ENCODE measurements around the gene HAGHL. TPM values are rescaled to one million over a fixed set of nuclear protein-coding genes. Genes with fewer than 3 reads are reported as not detected.

HAGHL gene
- polyA plus RNA-seq, 1 donor (not counting 4 experiments of a cell fraction or from before 2014, with no cell fraction given), result 8.0 TPM

- no peaks in the 10 kb centered on the region for H3K36me3 ChIP-seq (ENCODE audit: control insufficient read depth in 2 of 2, extremely low read depth in 1 of 2, insufficient read depth in 2 of 2, low read length in 2 of 2)
- TF ChIP-seq EZH2 (IDR thresholded peaks at IDR 0.05; ENCODE audit: low read length) (no peak), CTCF (optimal IDR thresholded peaks at IDR 0.05 in 1 of 3, IDR thresholded peaks at IDR 0.05 in 1 of 3, conservative IDR thresholded peaks at IDR 0.05 in 1 of 3; ENCODE audit: extremely low read depth in 1 of 3, insufficient read depth in 2 of 3, low read length in 3 of 3) (no peak)
- H3K9me1 ChIP-seq (ENCODE audit: control insufficient read depth, extremely low read depth, insufficient read depth, low read length), result no peaks in the 10 kb centered on the region
- H4K20me1 ChIP-seq (ENCODE audit: control insufficient read depth, extremely low read depth, insufficient read depth, low read length), result no peaks in the 10 kb centered on the region
- peaks cover 23% of the 10 kb centered on the region for H3K4me1 ChIP-seq (ENCODE audit: control insufficient read depth, extremely low read depth, insufficient read depth, low read length)
- H3K27ac ChIP-seq (ENCODE audit: control insufficient read depth, insufficient read depth, low read length), result no peak overlapping the region
- no peaks in the 10 kb centered on the region for H3K9me3 ChIP-seq (ENCODE audit: control insufficient read depth, low read depth, low read length)
- dilution Hi-C loops (cut with MboI; ENCODE audit: extremely low pct_ligation_motif_present, low sequenced_read_pairs), result no loop called here
- no peak overlapping the region for H3K4me3 ChIP-seq (ENCODE audit: control insufficient read depth in 2 of 3, extremely low read depth in 1 of 3, insufficient read depth in 2 of 3, low read depth in 1 of 3, low read length in 3 of 3)
- no peak for DNase-seq (ENCODE audit: low read depth, low spot score)
- no peak overlapping the region for H3K4me2 ChIP-seq (ENCODE audit: control insufficient read depth, extremely low read depth, insufficient read depth, low read depth, low read length)
- no peaks in the 10 kb centered on the region for H3K79me2 ChIP-seq (ENCODE audit: control insufficient read depth, insufficient read depth, low read length)
- FAIRE-seq, result no peak
- peaks cover 15% of the 10 kb centered on the region for H3K27me3 ChIP-seq (ENCODE audit: control insufficient read depth, extremely low read depth, insufficient read depth, low read length)
- H2AFZ ChIP-seq (ENCODE audit: control insufficient read depth, low read length), result no peak overlapping the region
- H3K9ac ChIP-seq (ENCODE audit: control insufficient read depth, extremely low read depth, insufficient read depth, low read length), result no peak overlapping the region
These were observed 52.1 kb downstream of the HAGHL start for GRCh38 chr16:778909-779527.

Small RNA genes within 50 kb of the gene (small RNA-seq; reads per million reads assigned to genes)
- 0 reads per million in 3 experiments for gene MIR662 (ENCODE audit: insufficient read length in 3 of 3, low read depth in 3 of 3, low replicate concordance in 1 of 3)

Other genes with a start within 250 kb of the HAGHL start
- gene CAPN15, start 199.4 kb upstream of the HAGHL start, polyA plus RNA-seq, result 7.9 to 15.1 TPM (median 10.7 TPM) in 3 replicates
- not detected in 3 replicates for gene PRR35, start 166.7 kb upstream of the HAGHL start, polyA plus RNA-seq
- gene NHLRC4, start 160.1 kb upstream of the HAGHL start, polyA plus RNA-seq, result 0.09 to 0.22 TPM (median 0.10 TPM) in 3 replicates
- gene PIGQ, start 157.1 kb upstream of the HAGHL start, polyA plus RNA-seq, result 11.2 to 23.3 TPM (median 16.7 TPM) in 3 replicates
- gene RAB40C, start 137.0 kb upstream of the HAGHL start, polyA plus RNA-seq, result 4.0 to 12.3 TPM (median 4.2 TPM) in 3 replicates
- gene WFIKKN1, start 96.1 kb upstream of the HAGHL start, polyA plus RNA-seq, result 0.01 to 0.04 TPM in 2 of 3 replicates, not detected in the other
- gene METTL26, start 90.8 kb upstream of the HAGHL start, polyA plus RNA-seq, result 46.9 to 65.8 TPM (median 49.4 TPM) in 3 replicates
- gene MCRIP2, start 85.3 kb upstream of the HAGHL start, polyA plus RNA-seq, result 5.9 to 14.5 TPM (median 8.1 TPM) in 3 replicates
- gene WDR90, start 77.7 kb upstream of the HAGHL start, polyA plus RNA-seq, result 5.9 to 9.2 TPM (median 8.2 TPM) in 3 replicates
- 58.7 to 97.0 TPM (median 61.7 TPM) in 3 replicates for gene RHOT2, start 59.0 kb upstream of the HAGHL start, polyA plus RNA-seq
- 0.58 to 2.7 TPM (median 0.71 TPM) in 3 replicates for gene RHBDL1, start 51.4 kb upstream of the HAGHL start, polyA plus RNA-seq
- 124 to 153 TPM (median 144 TPM) in 3 replicates for gene STUB1, start 46.7 kb upstream of the HAGHL start, polyA plus RNA-seq
- gene JMJD8, start 42.8 kb upstream of the HAGHL start, polyA plus RNA-seq, result 17.8 to 29.7 TPM (median 20.1 TPM) in 3 replicates
- gene WDR24, start 36.7 kb upstream of the HAGHL start, polyA plus RNA-seq, result 1.2 to 2.7 TPM (median 2.1 TPM) in 3 replicates
- 0.45 to 3.0 TPM (median 0.81 TPM) in 3 replicates for gene FBXL16, start 21.3 kb upstream of the HAGHL start, polyA plus RNA-seq
- 27.1 to 171 TPM (median 42.1 TPM) in 3 replicates for gene METRN, start 12.0 kb upstream of the HAGHL start, polyA plus RNA-seq
- gene ANTKMT, start 6.0 kb upstream of the HAGHL start, polyA plus RNA-seq, result 5.6 to 13.7 TPM (median 8.2 TPM) in 3 replicates
- 2.0 to 4.1 TPM (median 2.5 TPM) in 3 replicates for gene CCDC78, start 663 bp upstream of the HAGHL start, polyA plus RNA-seq
- 20.1 to 31.8 TPM (median 24.9 TPM) in 3 replicates for gene CIAO3, start 13.9 kb downstream of the HAGHL start, polyA plus RNA-seq
- gene MSLN, start 33.6 kb downstream of the HAGHL start, polyA plus RNA-seq, result 8.5 to 12.7 TPM (median 11.7 TPM) in 3 replicates
- gene RPUSD1, start 61.3 kb downstream of the HAGHL start, polyA plus RNA-seq, result 11.9 to 30.3 TPM (median 19.3 TPM) in 3 replicates
- gene CHTF18, start 61.5 kb downstream of the HAGHL start, polyA plus RNA-seq, result 5.7 to 6.7 TPM (median 5.7 TPM) in 3 replicates
- gene GNG13, start 73.6 kb downstream of the HAGHL start, polyA plus RNA-seq, result not detected in 3 replicates
- 3.1 to 6.3 TPM (median 4.2 TPM) in 3 replicates for gene LMF1, start 243.9 kb downstream of the HAGHL start, polyA plus RNA-seq

All from keratinocyte (primary cell).